GM10847 (cell line): Measurements from ENCODE around the gene MLXIP.

ENCODE experiments used
- POLR2A ChIP-seq: IDR thresholded peaks from 2 replicates; pipeline ENCODE4 v1.6.1; 2011; ENCODE audit not compliant: insufficient read length; ENCODE audit errors: extremely low read depth

MLXIP gene

GRCh38 chr12:122064025-122064777 is 14.4 kb upstream of the MLXIP start:
- TF ChIP-seq POLR2A, result no peak

DNA sequence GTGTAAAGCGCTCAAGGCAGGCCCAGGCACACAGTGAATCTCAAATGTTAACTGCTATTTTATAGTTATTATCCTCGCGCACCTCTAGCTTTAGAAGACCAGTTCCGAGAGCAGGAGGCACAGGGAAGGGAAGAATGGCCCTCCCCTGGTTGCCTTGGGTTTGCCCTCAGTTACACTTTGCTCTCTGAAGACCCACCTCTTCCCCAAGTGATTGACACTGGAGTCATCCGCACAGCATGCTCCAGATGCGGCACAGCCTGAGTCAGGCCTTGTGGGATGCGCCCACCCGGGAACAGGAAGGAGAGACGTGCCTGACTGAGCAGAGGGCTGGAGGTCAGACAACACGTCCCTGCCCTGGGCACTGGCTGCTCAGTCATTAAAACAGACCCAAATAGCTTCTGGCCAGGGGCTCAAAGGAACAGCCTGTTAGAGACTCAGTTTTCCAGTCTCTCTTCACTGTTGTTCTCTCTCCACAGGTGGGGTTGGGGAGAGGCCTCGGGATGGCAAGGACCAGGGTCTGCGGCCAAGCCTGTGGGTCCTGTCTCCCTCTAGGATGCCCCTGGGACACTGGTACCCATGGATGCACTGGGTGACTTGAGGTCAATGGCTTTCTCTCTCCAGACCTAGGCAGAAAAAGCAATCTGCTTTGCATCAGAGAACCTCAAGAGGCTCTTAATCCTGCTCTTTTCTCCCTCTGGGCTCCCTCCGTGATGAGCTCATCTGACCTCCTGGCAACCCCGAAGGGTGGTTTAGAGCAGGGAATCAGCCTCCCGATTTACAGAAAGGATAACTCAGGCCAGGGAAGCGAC is 13.6 kb upstream of the MLXIP start:
- TF ChIP-seq POLR2A, result no peak

DNA sequence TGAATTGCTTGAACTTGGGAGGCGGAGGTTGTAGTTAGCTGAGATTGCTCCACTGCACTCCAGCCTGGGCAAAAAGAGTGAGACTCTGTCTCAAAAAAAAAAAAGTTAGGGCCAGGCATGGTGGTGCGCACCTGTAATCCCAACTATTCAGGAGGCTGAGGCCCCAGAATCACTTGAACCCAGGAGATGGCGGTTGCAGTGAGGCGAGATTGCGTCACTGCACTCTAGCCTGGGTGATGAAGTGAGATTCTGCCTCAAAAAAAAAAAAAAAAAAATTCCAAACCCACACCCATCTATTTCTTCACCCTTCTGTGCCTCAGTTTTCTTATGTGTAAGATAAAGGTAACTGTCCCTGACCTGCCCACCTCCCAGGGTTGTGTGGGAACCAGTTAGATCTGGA is 11.0 kb upstream of the MLXIP start:
- no peak for TF ChIP-seq POLR2A

DNA sequence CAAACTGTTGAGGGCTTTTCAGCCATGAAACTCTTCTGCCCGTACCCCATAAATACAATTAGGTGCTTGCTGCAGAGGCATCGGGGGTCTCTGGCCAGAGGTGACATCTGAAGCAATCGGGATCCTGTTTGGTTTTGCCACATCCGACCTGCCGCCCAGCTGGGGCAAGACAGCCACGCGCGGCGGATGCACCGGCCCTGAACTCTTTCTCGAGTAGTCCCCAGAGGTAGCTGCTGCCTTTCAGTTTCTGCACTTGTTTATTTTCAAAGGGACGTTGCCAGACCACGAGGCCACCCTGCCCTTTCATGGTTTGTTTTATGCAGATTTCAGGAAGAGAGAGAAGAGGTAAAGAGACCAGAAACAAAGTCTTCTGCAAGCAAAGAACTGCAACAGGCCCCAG is 10.6 kb upstream of the MLXIP start:
- TF ChIP-seq POLR2A, result no peak

DNA sequence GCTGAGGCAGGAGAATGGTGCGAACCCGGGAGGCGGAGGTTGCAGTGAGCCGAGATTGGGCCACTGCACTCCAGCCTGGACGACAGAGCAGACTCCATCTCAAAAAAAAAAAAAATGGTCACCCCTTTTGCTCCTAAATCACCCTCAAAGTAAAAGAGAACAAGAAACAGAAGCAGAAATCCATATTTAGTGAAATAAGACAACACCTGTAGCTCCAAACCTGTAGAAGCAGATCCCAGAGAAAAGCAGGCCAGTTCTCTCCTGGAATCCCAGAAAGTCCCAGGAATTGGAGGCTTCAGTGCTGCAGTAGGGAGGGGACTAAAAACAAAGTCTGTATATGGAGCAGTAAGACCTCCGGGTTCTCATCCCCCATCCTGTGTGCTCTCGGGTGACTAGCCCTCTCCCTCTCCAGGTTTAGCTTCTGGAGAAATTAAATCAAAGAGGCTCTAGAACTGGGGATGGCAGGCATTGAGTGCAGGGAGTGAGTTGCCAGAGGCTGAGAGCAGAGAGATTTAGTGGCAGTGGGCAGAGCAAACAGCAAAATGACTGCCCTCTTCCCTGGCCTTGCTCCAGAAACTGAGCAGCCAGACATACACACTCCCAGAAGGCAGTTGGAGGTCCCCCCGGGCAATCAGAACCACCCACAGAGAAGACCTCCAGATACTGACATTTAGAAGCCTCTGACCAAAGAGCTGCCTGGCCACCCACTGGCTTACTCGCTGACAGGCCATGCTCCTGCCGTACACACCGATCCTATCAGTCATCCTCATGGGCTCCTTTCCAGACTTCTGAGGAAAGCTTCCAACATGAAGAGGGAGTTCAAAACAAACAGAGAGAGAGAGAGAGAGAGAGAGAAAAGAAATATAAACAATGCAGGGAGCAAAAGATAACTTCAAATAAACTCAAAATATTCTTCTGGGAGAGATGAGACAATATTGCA is 6.3 kb upstream of the MLXIP start:
- TF ChIP-seq POLR2A, result no peak

DNA sequence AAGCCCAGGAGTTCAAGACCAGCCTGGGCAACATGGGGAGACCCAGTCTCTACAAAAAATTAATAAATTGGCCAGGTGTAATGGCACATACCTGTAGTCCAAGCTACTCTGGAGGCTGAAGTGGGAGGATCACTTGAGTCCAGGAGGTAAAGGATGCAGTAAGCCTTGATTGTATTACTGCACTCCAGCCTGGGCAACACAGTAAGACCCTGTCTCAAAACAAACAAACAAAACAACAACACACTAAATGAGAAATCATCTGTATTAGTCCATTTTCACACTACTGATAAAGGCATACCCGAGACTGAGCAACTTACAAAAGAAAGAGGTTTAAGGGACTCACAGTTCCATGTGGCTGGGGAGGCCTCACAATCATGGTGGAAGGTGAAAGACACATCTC is 4.7 kb upstream of the MLXIP start:
- TF ChIP-seq POLR2A, result no peak

- TF ChIP-seq POLR2A, result no peak
These were observed 1.6 kb upstream of the MLXIP start for GRCh38 chr12:122076743-122077495.

DNA sequence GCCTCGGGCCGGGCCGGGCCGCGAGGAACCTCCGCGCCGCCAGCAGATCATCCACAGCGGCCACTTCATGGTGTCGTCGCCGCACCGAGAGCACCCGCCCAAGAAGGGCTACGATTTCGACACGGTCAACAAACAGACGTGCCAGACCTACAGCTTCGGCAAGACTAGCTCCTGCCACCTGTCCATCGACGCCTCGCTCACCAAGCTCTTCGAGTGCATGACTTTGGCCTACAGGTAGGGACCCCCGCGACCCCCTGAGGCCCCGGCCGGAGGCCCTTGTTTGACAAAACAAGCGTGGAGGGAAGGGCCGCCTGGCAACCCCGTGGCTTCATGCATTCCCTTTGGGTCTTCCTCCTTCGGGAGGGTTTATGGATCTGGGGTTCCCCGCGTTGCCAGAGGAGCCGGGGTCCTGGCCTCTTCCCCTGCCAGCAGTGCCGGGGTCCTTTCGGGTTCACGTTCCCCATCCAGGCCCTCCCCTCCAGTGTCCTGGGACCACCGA is 526 bp downstream of the MLXIP start:
- no peak for TF ChIP-seq POLR2A

- no peak for TF ChIP-seq POLR2A
These were observed 1.1 kb downstream of the MLXIP start for GRCh38 chr12:122079532-122080081.

DNA sequence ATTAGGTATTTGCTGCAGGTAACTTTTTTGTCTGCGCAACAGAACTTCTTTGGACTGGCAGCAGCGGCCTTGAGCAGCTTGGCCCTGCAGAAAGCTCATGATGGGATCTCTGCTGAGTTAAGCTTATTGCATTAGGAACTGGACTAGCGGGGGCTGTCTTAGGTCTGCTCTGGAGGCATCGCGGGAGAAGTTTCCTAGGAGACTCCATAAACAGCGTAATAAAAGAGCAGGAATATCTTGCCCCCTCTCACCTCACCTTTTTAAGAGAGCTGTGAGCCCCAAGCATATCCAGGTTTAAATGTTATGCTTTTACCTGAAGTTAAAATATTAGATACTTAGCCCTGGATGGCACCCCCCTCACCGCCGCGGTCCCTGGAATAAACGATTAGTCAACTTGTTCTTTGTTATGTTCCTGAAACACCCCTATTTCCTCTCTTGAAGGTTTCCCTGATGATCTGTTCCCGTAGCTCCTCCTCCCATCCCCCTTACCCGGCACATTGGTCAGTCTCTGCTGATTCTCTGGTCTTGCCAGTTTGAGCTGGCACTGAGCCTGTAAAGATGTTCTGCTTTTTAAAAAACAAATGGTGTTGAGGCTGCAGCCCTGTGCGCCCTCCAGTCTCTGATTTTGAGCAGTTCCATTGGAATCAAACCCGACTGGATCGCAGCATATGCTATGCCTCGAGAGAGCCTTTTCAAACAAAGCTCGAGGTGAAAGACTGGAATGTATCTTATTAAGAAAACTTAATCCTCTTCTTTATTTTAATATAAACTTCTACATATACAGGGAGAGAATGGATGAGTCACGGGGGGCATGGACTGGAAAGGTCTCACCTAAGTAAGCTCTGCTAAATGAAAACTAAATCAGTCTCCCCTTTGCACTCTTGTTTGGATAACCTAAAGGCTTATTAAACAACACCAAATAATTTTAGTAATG is 1.9 kb downstream of the MLXIP start:
- no peak for TF ChIP-seq POLR2A

- no peak for TF ChIP-seq POLR2A
These were observed 2.6 kb downstream of the MLXIP start for GRCh38 chr12:122081083-122081696.

DNA sequence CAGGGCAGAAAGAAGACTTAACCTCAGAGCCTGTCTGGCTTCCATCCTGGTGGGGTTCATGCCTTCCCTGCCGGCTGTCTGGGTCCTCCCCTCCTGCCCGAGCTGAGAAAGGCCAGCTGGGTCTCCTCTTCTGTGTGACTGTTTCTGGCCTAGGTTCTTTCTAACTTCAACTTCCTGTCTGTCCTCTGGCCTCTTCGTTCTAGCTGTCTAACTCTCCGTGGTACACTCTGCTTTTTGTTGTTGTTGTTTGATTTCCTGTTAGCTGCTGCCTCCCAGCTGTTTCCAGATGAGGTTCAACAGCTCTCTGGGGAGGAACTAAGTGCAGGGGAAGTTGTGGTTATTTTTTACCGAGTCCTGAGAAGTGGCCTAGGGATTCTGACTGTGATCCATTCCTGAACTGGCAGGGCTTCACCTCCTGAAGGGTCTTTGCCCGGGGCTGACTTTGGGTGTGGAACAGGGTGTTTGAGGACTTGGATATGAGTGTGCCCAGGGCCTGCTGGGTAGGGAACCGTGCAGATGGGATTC is 3.2 kb downstream of the MLXIP start:
- no peak for TF ChIP-seq POLR2A
